ENCODE data around the gene KNDC1.

The KNDC1 gene

GRCh38 chr10:133195096-133195495 is 35.1 kb downstream of the KNDC1 start:
- Mint-ChIP-seq H3K36me3 (ENCODE audit: low read depth) (no peaks in the 10 kb centered on the region), H3K4me3 (no peak overlapping the region), H3K9me3 (peaks cover 6% of the 10 kb centered on the region), H3K27me3 (no peaks in the 10 kb centered on the region), H3K27ac (no peak overlapping the region), H3K4me1 (ENCODE audit: low read depth) (no peaks in the 10 kb centered on the region)
- DNase-seq = no peak

- Mint-ChIP-seq H3K9me3 (peaks cover 6% of the 10 kb centered on the region), H3K27me3 (no peaks in the 10 kb centered on the region), H3K4me1 (ENCODE audit: low read depth) (no peaks in the 10 kb centered on the region), H3K36me3 (ENCODE audit: low read depth) (no peaks in the 10 kb centered on the region), H3K27ac (no peak overlapping the region), H3K4me3 (no peak overlapping the region)
- DNase-seq = no peak
These were observed 35.6 kb downstream of the KNDC1 start for GRCh38 chr10:133195611-133196010.

GRCh38 chr10:133196221-133196915 is 36.3 kb downstream of the KNDC1 start:
- DNase-seq = no peak
- no peak overlapping the region for H3K27ac Mint-ChIP-seq
- H3K4me3 Mint-ChIP-seq = no peak overlapping the region
- H3K9me3 Mint-ChIP-seq = peaks cover 6% of the 10 kb centered on the region
- H3K36me3 Mint-ChIP-seq (ENCODE audit: low read depth) = no peaks in the 10 kb centered on the region
- H3K4me1 Mint-ChIP-seq (ENCODE audit: low read depth) = no peaks in the 10 kb centered on the region
- H3K27me3 Mint-ChIP-seq = no peaks in the 10 kb centered on the region

- Mint-ChIP-seq H3K4me1 (ENCODE audit: low read depth) (no peaks in the 10 kb centered on the region), H3K36me3 (ENCODE audit: low read depth) (no peaks in the 10 kb centered on the region), H3K9me3 (peaks cover 6% of the 10 kb centered on the region), H3K27me3 (no peaks in the 10 kb centered on the region), H3K4me3 (no peak overlapping the region), H3K27ac (no peak overlapping the region)
- DNase-seq = no peak
These were observed 37.1 kb downstream of the KNDC1 start for GRCh38 chr10:133196936-133197758.

GRCh38 chr10:133197786-133198185 is 37.8 kb downstream of the KNDC1 start:
- Mint-ChIP-seq H3K4me1 (ENCODE audit: low read depth) (no peaks in the 10 kb centered on the region), H3K27ac (no peak overlapping the region), H3K36me3 (ENCODE audit: low read depth) (no peaks in the 10 kb centered on the region), H3K27me3 (no peaks in the 10 kb centered on the region), H3K9me3 (peaks cover 6% of the 10 kb centered on the region), H3K4me3 (no peak overlapping the region)
- no peak for DNase-seq

- Mint-ChIP-seq H3K27me3 (no peaks in the 10 kb centered on the region), H3K27ac (no peak overlapping the region), H3K9me3 (peaks cover 6% of the 10 kb centered on the region), H3K4me3 (no peak overlapping the region), H3K4me1 (ENCODE audit: low read depth) (no peaks in the 10 kb centered on the region), H3K36me3 (ENCODE audit: low read depth) (no peaks in the 10 kb centered on the region)
- no peak for DNase-seq
These were observed 38.2 kb downstream of the KNDC1 start for GRCh38 chr10:133198206-133198605.

- Mint-ChIP-seq H3K4me3 (no peak overlapping the region), H3K27ac (no peak overlapping the region), H3K4me1 (ENCODE audit: low read depth) (no peaks in the 10 kb centered on the region), H3K27me3 (no peaks in the 10 kb centered on the region), H3K9me3 (peaks cover 2% of the 10 kb centered on the region), H3K36me3 (ENCODE audit: low read depth) (no peaks in the 10 kb centered on the region)
- no peak for DNase-seq
These were observed 38.8 kb downstream of the KNDC1 start for GRCh38 chr10:133198621-133199487.

GRCh38 chr10:133199488-133199885 is 39.5 kb downstream of the KNDC1 start:
- H3K27ac Mint-ChIP-seq = no peak overlapping the region
- H3K4me1 Mint-ChIP-seq (ENCODE audit: low read depth) = no peaks in the 10 kb centered on the region
- no peak overlapping the region for H3K4me3 Mint-ChIP-seq
- no peaks in the 10 kb centered on the region for H3K36me3 Mint-ChIP-seq (ENCODE audit: low read depth)
- no peaks in the 10 kb centered on the region for H3K9me3 Mint-ChIP-seq
- no peaks in the 10 kb centered on the region for H3K27me3 Mint-ChIP-seq
- no peak for DNase-seq

- H3K9me3 Mint-ChIP-seq = no peaks in the 10 kb centered on the region
- H3K27me3 Mint-ChIP-seq = no peaks in the 10 kb centered on the region
- no peaks in the 10 kb centered on the region for H3K36me3 Mint-ChIP-seq (ENCODE audit: low read depth)
- H3K27ac Mint-ChIP-seq = no peak overlapping the region
- H3K4me1 Mint-ChIP-seq (ENCODE audit: low read depth) = no peaks in the 10 kb centered on the region
- DNase-seq = no peak
- no peak overlapping the region for H3K4me3 Mint-ChIP-seq
These were observed 40.1 kb downstream of the KNDC1 start for GRCh38 chr10:133199992-133200611.

GRCh38 chr10:133200621-133201031 is 40.6 kb downstream of the KNDC1 start:
- no peak for DNase-seq
- Mint-ChIP-seq H3K4me3 (no peak overlapping the region), H3K27ac (no peak overlapping the region), H3K4me1 (ENCODE audit: low read depth) (no peaks in the 10 kb centered on the region), H3K9me3 (no peaks in the 10 kb centered on the region), H3K27me3 (no peaks in the 10 kb centered on the region), H3K36me3 (ENCODE audit: low read depth) (no peaks in the 10 kb centered on the region)

GRCh38 chr10:133201151-133201947 is 41.3 kb downstream of the KNDC1 start:
- no peaks in the 10 kb centered on the region for H3K36me3 Mint-ChIP-seq (ENCODE audit: low read depth)
- no peak overlapping the region for H3K4me3 Mint-ChIP-seq
- no peaks in the 10 kb centered on the region for H3K9me3 Mint-ChIP-seq
- H3K27ac Mint-ChIP-seq = no peak overlapping the region
- no peaks in the 10 kb centered on the region for H3K4me1 Mint-ChIP-seq (ENCODE audit: low read depth)
- DNase-seq = no peak
- H3K27me3 Mint-ChIP-seq = no peaks in the 10 kb centered on the region

GRCh38 chr10:133201948-133202725 is 42.1 kb downstream of the KNDC1 start:
- Mint-ChIP-seq H3K9me3 (no peaks in the 10 kb centered on the region), H3K27ac (no peak overlapping the region), H3K36me3 (ENCODE audit: low read depth) (no peaks in the 10 kb centered on the region), H3K27me3 (no peaks in the 10 kb centered on the region), H3K4me3 (no peak overlapping the region), H3K4me1 (ENCODE audit: low read depth) (no peaks in the 10 kb centered on the region)
- DNase-seq = no peak
